GM21619 (cell line): Measurements from ENCODE around the gene DONSON.

Source experiments
- ATAC-seq: cut with Tn5 transposase; IDR thresholded peaks from one replicate; pipeline ENCODE4 v1.9.1; 2021; ENCODE audit not compliant: unreplicated experiment

DONSON gene

DNA sequence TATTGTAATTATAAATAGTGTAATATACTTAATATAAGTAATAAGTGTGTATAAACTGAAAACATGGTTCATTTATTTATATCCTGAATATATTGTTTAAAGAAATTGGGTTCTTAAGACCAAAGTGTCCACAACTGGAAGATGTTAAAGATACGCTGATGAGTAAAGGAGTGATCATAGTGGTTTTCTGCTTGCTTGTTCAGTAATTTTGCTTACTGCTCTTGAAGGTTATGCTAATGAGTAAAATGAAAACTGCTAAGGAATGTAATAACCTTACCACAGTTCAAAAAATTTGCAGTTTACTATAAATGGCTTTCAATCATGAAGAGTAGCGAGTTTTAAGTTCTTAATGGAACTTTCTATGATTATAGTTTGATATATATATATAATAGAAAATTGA lies 22.0 kb downstream of the DONSON start:
- ATAC-seq, result no peak

DNA sequence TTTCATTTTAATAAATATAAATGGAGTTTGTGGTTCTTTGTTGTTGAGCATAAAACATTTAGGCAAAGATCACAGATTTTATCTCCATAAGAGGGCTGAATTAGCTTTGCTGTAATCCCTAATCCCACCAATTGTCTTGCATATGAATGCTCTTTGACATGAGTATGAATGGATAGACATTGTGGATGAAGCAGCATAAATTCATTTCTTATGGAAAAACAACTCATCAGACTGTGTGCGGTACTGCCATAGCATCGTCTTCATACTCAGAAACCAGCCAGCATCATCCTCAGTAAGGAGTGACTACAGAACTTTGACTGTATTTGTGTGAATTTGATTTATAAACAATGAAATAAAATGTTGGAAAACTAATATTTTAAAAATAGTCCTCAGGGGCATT lies 26.1 kb downstream of the DONSON start:
- ATAC-seq, result no peak

DNA sequence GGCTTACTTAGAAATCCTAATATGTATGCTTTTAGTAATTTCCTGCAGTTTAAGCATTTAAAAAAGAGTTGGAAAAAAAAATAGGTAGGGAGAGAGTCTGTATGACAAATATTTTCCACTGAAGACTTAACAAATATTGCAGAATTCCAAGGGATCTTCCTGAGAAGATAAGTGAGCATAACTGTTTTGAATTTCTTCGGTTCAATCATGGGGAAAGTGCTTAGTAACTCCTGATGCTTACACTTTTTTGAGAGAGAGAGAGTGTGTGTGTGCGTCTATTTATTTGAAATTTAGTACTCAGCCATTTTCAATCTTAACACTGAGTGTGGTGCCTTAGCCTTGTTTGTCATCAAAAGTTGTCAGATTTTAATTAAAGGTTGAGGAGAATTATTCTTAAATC lies 27.1 kb downstream of the DONSON start:
- no peak for ATAC-seq

DNA sequence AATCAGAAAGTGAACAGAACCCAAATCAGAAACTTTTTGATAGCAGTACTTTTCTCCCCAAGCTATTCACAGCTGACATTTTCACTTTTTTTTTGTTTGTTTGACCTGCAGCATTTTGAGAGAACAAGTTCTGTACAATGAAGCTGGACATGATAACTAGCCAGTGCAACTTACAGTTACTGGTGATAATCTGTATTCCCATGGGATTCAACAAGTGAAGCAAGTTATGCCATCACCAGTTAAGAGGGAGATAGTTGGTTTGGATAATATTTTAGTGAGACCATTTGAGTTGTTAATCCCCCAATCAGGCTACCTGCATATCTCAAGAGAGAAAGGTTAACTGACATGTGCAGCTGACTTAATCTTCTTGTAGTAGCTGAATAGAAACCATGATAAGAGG lies 27.5 kb downstream of the DONSON start:
- ATAC-seq, result no peak

DNA sequence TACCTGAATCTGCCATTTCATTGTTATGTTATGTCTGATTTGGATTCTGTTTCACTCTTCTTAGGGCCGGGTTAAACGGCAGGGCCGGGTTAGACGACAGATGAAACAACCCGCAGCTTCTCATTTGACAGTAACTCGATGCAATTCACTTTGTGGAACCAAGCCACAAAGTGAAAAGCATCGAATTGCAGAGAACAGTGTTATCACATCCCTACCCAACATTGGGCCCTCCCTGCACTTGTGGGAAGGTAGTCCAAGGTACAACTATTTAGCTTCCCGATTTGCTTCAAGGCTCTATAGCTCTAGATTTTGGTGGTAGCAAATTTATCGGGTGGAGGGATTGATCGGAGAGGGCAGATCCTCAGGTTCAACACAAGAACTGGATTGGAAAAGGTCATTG lies 28.7 kb downstream of the DONSON start:
- ATAC-seq, result no peak

DNA sequence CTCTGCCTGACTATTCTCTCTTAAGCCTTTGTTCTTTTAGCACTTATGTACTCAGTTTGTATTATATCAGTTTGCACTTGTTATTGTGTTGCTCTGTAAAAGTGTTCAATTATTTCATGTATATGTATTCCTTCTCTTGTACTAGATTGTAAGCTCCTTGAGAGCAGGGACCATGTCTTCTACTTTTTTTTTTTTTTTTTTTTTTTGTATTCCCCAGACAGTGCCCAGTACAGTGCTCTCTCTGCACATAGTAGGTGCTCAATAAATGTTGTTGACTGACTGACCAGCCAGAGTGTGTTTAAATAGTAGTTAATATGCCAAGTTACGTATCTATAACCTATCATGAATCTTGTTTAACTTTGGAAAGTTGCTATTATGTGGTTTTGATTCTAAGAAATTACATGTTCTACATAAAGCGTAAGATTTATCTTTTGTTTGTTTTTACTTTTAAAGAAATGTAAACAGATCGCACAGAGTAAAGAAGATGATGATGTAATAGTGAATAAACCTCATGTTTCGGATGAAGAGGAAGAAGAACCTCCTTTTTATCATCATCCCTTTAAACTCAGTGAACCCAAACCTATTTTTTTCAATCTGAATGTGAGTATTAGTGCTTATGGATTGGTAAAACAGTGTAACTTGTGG lies 29.6 kb downstream of the DONSON start:
- ATAC-seq, result no peak

GRCh38 chr21:33557447-33557846 lies 31.0 kb downstream of the DONSON start:
- no peak for ATAC-seq

DNA sequence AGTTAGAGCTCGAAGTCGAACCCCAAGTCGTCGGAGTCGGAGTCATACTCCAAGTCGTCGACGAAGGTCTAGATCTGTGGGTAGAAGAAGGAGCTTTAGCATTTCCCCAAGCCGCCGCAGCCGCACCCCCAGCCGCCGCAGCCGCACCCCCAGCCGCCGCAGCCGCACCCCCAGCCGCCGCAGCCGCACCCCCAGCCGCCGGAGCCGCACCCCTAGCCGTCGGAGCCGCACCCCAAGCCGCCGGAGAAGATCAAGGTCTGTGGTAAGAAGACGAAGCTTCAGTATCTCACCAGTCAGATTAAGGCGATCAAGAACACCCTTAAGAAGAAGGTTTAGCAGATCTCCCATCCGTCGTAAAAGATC lies 33.5 kb downstream of the DONSON start:
- ATAC-seq, result no peak

- ATAC-seq, result no peak
These were observed 34.1 kb downstream of the DONSON start for GRCh38 chr21:33554236-33554981.

DNA sequence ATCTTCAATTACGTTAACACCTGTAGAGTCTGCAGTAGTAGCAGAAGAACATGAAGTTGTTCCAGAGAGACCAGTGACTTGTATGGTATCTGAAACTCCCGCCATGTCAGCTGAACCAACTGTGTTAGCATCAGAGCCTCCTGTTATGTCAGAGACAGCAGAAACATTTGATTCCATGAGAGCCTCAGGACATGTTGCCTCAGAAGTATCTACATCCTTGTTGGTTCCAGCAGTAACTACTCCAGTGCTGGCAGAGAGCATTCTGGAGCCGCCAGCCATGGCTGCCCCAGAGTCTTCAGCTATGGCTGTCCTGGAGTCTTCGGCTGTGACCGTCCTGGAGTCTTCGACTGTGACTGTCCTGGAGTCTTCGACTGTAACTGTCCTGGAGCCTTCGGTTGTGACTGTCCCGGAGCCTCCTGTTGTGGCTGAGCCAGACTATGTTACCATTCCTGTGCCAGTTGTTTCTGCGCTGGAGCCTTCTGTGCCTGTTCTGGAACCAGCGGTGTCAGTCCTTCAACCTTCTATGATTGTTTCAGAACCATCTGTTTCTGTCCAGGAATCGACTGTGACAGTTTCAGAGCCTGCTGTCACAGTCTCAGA lies 35.4 kb downstream of the DONSON start:
- no peak for ATAC-seq

DNA sequence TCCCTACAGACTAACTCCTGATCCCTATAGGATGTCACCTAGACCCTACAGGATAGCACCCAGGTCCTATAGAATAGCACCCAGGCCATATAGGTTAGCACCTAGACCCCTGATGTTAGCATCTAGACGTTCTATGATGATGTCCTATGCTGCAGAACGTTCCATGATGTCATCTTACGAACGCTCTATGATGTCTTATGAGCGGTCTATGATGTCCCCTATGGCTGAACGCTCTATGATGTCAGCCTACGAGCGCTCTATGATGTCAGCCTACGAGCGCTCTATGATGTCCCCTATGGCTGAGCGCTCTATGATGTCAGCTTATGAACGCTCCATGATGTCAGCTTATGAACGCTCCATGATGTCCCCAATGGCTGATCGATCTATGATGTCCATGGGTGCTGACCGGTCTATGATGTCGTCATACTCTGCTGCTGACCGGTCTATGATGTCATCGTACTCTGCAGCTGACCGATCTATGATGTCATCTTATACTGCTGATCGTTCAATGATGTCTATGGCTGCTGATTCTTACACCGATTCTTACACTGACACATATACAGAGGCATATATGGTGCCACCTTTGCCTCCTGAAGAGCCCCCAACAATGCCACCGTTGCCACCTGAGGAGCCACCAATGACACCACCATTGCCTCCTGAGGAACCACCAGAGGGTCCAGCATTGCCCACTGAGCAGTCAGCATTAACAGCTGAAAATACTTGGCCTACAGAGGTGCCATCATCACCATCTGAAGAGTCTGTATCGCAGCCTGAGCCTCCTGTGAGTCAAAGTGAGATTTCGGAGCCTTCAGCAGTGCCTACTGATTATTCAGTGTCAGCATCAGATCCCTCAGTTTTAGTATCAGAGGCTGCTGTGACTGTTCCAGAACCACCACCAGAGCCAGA lies 36.1 kb downstream of the DONSON start:
- ATAC-seq, result no peak

DNA sequence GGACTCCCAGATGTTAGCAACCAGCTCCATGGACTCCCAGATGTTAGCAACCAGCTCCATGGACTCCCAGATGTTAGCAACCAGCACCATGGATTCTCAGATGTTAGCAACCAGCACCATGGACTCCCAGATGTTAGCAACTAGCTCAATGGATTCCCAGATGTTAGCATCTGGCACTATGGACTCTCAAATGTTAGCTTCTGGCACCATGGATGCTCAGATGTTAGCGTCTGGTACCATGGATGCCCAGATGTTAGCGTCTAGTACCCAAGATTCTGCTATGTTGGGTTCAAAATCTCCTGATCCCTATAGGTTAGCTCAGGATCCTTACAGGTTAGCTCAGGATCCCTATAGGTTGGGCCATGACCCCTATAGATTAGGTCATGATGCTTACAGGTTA lies 36.8 kb downstream of the DONSON start:
- ATAC-seq, result no peak

- no peak for ATAC-seq
These were observed 37.5 kb downstream of the DONSON start for GRCh38 chr21:33550772-33551660.

DNA sequence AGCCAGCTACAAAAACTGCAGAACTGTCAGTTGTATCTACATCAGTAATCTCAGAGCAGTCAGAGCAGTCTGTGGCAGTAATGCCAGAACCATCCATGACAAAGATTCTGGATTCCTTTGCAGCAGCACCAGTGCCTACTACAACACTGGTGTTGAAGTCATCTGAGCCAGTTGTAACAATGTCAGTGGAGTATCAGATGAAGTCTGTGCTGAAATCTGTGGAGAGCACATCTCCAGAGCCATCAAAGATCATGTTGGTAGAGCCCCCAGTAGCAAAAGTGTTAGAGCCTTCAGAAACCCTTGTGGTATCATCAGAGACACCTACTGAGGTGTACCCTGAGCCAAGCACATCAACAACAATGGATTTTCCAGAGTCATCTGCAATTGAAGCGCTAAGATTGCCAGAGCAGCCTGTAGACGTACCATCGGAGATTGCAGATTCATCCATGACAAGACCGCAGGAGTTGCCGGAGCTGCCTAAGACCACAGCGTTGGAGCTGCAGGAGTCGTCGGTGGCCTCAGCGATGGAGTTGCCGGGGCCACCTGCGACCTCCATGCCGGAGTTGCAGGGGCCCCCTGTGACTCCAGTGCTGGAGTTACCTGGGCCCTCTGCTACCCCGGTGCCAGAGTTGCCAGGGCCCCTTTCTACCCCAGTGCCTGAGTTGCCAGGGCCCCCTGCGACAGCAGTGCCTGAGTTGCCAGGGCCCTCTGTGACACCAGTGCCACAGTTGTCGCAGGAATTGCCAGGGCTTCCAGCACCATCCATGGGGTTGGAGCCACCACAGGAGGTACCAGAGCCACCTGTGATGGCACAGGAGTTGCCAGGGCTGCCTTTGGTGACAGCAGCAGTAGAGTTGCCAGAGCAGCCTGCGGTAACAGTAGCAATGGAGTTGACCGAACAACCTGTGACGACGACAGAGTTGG lies 38.4 kb downstream of the DONSON start:
- no peak for ATAC-seq

DNA sequence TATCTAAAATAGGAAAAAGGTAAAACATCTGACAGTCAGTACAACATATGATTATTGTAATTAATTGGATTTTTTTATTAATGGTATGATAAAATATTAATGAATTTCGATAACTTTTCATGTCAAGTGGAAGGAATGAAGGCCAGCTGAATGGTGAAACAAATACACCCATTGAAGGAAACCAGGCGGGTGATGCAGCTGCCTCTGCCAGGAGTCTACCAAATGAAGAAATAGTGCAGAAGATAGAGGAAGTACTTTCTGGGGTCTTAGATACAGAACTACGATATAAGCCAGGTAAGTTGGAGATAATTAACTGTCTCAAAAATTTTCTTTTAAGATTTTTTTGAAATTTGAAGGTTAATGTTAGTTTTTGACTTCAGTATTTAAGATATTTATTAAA lies 42.4 kb downstream of the DONSON start:
- ATAC-seq, result no peak

- ATAC-seq, result no peak
These were observed 43.9 kb downstream of the DONSON start for GRCh38 chr21:33544451-33545195.

DNA sequence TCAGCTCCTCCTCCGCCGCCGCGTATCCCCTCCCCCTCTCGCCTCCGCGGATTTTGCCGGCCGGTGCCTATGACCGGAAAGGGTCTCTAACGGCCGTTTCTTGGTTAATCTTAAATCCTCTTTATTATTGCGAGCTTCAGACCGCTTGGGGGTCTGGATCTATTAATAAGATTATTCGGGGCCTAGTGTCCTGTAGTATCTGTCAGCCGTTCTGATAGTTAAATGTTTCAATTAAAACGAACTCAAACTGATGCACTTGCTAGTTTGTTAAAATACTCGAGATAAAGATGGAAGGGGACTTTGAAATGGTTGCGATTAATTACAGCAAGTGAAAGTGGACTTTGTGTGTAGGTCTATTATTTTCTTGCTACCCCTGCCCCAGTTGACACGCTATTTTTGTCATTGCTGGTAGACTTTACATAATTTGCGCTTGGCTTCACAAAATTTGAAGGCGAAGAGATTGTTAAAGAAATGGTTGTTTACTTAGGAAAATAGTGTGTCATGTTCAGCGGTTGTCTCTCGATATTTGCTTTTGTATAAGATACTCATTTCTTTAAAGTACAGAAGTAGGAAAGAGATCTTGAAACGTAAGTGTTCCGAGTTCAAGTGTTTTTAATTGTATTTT lies 44.9 kb downstream of the DONSON start:
- no peak for ATAC-seq
